Right lobe of liver (tissue), 6 donors: ENCODE data around the gene POLG. TPM values are rescaled to one million over a fixed set of nuclear protein-coding genes. Genes with fewer than 3 reads are reported as not detected.
A peak's percentile ranks its signal among the peaks of the same experiment; 100 is the strongest.

Experiments
- ATAC-seq, 4 donors: fragments of 200-7000 bp; cut with Tn5 transposase; one replicate each; pipeline ENCODE4 v1.9.1; 2020; ENCODE audit warnings: mild to moderate bottlenecking in 4 of 4, moderate library complexity in 4 of 4
- DNase-seq, 3 donors: peaks; one replicate each; pipeline ENCODE4 v3.0.0-alpha.2; 2020
- H3K27ac ChIP-seq, 3 donors: fragments of 200-600 bp; one replicate each; pipeline ENCODE4 v1.8.0; 2022
- H3K27me3 ChIP-seq, 2 donors: fragments of 200-600 bp; one replicate each; pipeline ENCODE4 v1.8.0; 2022
- H3K36me3 ChIP-seq, 4 donors: fragments of 200-600 bp; sonication (generic) in 1 of 4; one replicate each; pipeline versions ENCODE4 v1.5.1 to v1.8.0; 2017 to 2022; ENCODE audit warnings: control low read depth in 1 of 4
- H3K4me1 ChIP-seq, 4 donors: fragments of 200-600 bp; sonication (generic) in 1 of 4; one replicate each; pipeline versions ENCODE4 v1.5.1 to v1.8.0; 2017 to 2022; ENCODE audit warnings: control low read depth in 1 of 4
- H3K4me3 ChIP-seq, 3 donors: fragments of 200-600 bp; one replicate each; pipeline ENCODE4 v1.8.0; 2022
- H3K9me3 ChIP-seq, 4 donors: fragments of 200-600 bp; sonication (generic) in 1 of 4; one replicate each; pipeline versions ENCODE4 v1.5.1 to v1.8.0; 2017 to 2022; ENCODE audit warnings: control low read depth in 1 of 4
- POLR2A ChIP-seq: fragments of 450-650 bp; IDR thresholded peaks from one replicate; pipeline ENCODE4 v1.6.1; 2017; ENCODE audit warnings: antibody characterized with exemption, mild to moderate bottlenecking
- WGBS: methylation state at CpG from one replicate; pipeline ENCODE4 v1.1.6; 2018; ENCODE audit warnings: low coverage, low lambda C conversion rate; ENCODE audit not compliant: insufficient coverage; ENCODE audit errors: missing lambda C conversion rate; 5-methylcytosine and 5-hydroxymethylcytosine counted together
- intact Hi-C, 2 donors: fragments of 100-400 bp; cut with DNase I; formaldehyde crosslinking; loops; one replicate each; pipeline versions ENCODE4 v1.11.2 to v1.14.1; 2022
- total RNA-seq, 6 experiments: library from RNA; depleted of rRNA in 2 of 6; stranded (reverse); fragments of >200 nt in 2 of 6; fragmentation: NEBNext Ultra II Directional in 3 of 6; extraction: Animal tissue kit (Norgen Biotek cat#: 25700) in 3 of 6; gene quantifications; one replicate each; pipeline versions ENCODE4 v1.1.0 to v1.2.4, GENCODE V29; 2016 to 2023
- TF ChIP-seq, protein P1 (sequence below), 4 donors: fragments of 200-600 bp in 3 of 4; fragments of 450-650 bp in 1 of 4; IDR thresholded peaks; one replicate each; pipeline versions ENCODE4 v1.5.1 to v1.8.0; 2016 to 2022; ENCODE audit warnings: antibody characterized with exemption in 4 of 4, mild to moderate bottlenecking in 2 of 4
- donor health status: DM: no; HTN: yes; CAD: no.
- donor health status: DM: no; HTN: no; CAD: no.
- donor health status: DM: no; HTN: no; CAD: no.
- donor health status: DM: no; HTN: yes; CAD: no.
- donor health status: DM: no; HTN: yes; CAD: no.

The POLG gene
- total RNA-seq, 6 experiments from 2014 or later, result 26.3 to 34.7 (median 30.3) TPM

DNA sequence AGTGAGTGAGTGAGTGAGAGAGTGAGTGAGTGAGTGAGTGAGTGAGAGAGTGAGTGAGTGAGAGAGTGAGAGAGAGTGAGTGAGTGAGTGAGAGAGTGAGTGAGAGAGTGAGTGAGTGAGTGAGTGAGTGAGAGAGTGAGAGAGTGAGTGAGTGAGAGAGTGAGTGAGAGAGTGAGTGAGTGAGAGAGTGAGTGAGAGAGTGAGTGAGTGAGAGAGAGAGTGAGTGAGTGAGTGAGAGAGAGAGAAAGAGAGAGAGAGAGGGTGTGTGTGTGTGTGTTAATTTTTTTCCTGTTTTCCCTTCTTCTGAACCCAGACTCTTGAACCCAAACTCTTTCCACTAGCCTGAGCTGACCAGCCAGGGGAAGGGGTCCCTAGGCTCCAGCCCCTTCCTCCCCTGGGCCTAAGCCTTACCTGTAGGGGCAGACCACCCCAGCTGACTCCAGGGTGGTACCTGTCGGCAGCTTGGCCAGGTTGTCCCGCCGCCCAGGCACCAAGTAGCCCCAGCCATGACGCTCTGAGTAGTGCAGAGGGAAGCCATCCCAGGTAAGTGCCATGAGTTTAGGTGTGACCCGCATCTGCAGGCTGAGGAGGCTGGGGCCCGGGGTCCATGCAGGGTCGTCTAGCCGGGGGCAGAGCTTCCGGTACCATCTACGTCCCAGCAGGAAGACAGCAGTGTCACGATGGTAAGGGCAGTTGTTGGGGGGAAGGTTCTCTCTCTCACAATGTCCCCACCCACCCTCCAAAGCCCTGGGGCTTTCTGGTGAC, 9.4 kb downstream of the POLG start:
- Histone ChIP-seq H3K27me3 (no peaks in the 10 kb centered on the region), H3K4me1 (peaks cover 0 to 12% (median 3%) of the 10 kb centered on the region in 4 donors), H3K4me3 (no peak overlapping the region), H3K27ac (no peak overlapping the region), H3K36me3 (peaks cover 0 to 82% (median 56%) of the 10 kb centered on the region in 4 donors), H3K9me3 (no peaks in the 10 kb centered on the region)
- DNase-seq (no peak), ATAC-seq (no peak)
- TF ChIP-seq, protein P1, sequence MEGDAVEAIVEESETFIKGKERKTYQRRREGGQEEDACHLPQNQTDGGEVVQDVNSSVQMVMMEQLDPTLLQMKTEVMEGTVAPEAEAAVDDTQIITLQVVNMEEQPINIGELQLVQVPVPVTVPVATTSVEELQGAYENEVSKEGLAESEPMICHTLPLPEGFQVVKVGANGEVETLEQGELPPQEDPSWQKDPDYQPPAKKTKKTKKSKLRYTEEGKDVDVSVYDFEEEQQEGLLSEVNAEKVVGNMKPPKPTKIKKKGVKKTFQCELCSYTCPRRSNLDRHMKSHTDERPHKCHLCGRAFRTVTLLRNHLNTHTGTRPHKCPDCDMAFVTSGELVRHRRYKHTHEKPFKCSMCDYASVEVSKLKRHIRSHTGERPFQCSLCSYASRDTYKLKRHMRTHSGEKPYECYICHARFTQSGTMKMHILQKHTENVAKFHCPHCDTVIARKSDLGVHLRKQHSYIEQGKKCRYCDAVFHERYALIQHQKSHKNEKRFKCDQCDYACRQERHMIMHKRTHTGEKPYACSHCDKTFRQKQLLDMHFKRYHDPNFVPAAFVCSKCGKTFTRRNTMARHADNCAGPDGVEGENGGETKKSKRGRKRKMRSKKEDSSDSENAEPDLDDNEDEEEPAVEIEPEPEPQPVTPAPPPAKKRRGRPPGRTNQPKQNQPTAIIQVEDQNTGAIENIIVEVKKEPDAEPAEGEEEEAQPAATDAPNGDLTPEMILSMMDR (IDR thresholded peaks at IDR 0.05), result no peak
- no peak for TF ChIP-seq POLR2A
- no CpG with 5 or more reads among the region's 11 CpGs for WGBS
- intact Hi-C loops, result no loop called here

DNA sequence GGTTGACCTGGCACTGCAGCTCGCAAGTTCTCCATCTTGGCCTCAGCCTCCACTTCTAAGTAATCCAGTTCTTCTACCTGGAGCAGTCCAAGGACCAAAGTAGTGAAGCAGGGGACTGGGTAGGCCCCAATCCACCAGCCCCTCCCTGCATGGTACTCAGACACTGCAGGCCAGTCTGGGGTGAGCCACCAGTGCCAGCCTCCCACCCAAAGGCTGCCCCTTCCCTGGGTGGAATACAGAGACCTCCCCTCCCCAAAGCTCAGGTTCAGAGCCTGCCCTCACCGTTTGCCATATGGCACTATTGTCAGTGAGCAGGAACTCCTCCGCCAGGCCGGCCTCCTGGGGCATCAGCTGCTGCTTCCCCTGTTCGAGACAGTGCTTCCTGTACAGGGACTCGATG, 10.8 kb downstream of the POLG start:
- Histone ChIP-seq H3K4me3 (no peak overlapping the region), H3K36me3 (peaks cover 0 to 82% (median 52%) of the 10 kb centered on the region in 4 donors), H3K9me3 (no peaks in the 10 kb centered on the region), H3K27me3 (no peaks in the 10 kb centered on the region), H3K27ac (no peak overlapping the region), H3K4me1 (peaks cover 0 to 12% (median 3%) of the 10 kb centered on the region in 4 donors)
- intact Hi-C loops, result no loop called here
- no peak for ATAC-seq
- TF ChIP-seq, protein P1 (IDR thresholded peaks at IDR 0.05), result no peak
- no CpG with 5 or more reads among the region's 6 CpGs for WGBS
- no peak for DNase-seq

DNA sequence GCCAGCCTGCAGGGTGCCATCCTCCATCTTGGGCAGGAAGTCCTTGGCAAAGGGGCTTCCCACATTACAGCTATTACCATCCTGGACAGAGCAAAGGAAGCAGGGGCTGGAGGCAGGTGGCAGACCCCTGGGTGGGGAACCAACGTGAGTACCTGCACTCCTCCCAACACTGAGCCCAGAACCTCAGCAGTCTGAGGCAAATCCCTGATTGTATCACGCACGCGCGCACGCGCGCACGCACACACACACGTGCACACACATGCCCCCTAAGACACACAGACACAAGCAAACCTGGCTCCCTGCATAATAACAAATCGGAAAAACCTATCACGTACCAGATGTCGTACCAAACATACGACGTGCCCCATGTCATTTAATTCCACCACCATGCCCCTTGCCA, 11.8 kb downstream of the POLG start:
- intact Hi-C loops, result no loop called here
- no peak for ATAC-seq
- WGBS, result 82% methylated on average over 7 of the region's 15 CpGs
- Histone ChIP-seq H3K27me3 (no peaks in the 10 kb centered on the region), H3K27ac (no peak overlapping the region), H3K9me3 (no peaks in the 10 kb centered on the region), H3K36me3 (peaks cover 0 to 82% (median 49%) of the 10 kb centered on the region in 4 donors), H3K4me3 (no peak overlapping the region), H3K4me1 (peaks cover 0 to 12% (median 3%) of the 10 kb centered on the region in 4 donors)
- no peak for DNase-seq
- no peak for TF ChIP-seq POLR2A
- TF ChIP-seq, protein P1 (IDR thresholded peaks at IDR 0.05), result no peak

DNA sequence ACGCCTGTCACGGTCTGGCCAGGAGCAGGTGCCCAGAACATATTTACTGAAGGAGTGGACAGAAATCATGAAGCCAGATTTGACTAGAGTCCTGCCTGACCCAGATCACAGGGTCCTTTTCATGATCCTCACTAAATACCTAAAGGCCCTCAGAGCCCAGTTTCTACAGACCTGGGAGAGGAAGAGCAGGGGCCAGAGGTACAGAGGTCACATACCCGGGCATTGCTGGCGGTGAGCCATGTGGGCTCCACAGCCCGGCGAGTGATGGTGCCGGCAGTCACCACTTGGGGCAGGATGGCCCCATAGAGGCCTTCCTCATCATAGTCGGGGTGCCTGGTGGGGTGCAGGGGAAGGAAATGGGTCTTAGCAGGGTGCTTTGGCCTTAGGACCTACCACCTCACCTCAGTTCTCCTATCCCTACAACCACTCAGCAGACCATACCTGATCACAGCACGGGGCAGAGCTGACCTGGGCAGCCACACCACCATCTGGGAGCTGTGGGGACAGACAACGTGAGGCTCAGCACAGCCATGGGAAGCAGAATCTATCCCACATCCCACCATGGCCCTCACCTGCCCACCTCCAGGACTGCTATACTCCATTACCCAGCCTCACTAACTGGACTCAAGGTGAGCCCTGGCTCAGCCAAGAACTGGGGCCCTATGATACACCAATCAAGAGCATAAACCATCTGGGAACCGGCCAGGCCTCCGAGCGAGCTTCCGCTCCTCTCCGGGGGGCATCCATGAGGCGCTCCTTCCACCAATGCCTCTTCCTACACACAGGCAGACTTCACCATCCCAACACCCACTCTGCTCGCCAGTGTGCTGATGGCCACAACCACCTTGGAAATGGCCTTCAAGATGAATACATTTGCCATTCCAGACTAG, 12.9 kb downstream of the POLG start:
- H3K9me3 ChIP-seq, result no peaks in the 10 kb centered on the region
- TF ChIP-seq, protein P1 (IDR thresholded peaks at IDR 0.05), result peak; percentile 33 to 52 (median 46)
- no peak for TF ChIP-seq POLR2A
- peak; percentile 74 to 87 (median 83) for DNase-seq
- H3K27ac ChIP-seq, result peak overlapping the region in 1 of 3 donors; percentile 39
- no peak overlapping the region for H3K4me3 ChIP-seq
- H3K4me1 ChIP-seq, result peaks cover 0 to 12% (median 3%) of the 10 kb centered on the region in 4 donors
- ATAC-seq, result peak; percentile 89 to 96 (median 94)
- 35% methylated on average over 8 of the region's 17 CpGs for WGBS
- H3K36me3 ChIP-seq, result peaks cover 0 to 82% (median 53%) of the 10 kb centered on the region in 4 donors
- H3K27me3 ChIP-seq, result no peaks in the 10 kb centered on the region
- intact Hi-C loops, result no loop called here
